ENCODE measurements around the gene TNIK. TPM values are rescaled to one million over a fixed set of nuclear protein-coding genes. Genes with fewer than 3 reads are reported as not detected.
A peak's percentile ranks its signal among the peaks of the same experiment; 100 is the strongest.

Gene TNIK
- total RNA-seq, 2 experiments from 2014 or later, result 55.2 to 56.9 TPM

- Mint-ChIP-seq H3K27me3 (no peaks in the 10 kb centered on the region), H3K9me3 (no peaks in the 10 kb centered on the region), H3K36me3 (ENCODE audit: low read depth) (peaks cover 56% of the 10 kb centered on the region), H3K27ac (no peak overlapping the region), H3K4me1 (peaks cover 28% of the 10 kb centered on the region), H3K4me3 (no peak overlapping the region)
- no peak for DNase-seq
- CTCF ChIA-PET, result no interaction called here
- POLR2A ChIA-PET, result interaction anchor here (0.7 kb wide), 1 partner anchor 96 kb away, joined by 4 read pairs; no protein-coding TSS in a partner anchor
These were observed 286.5 kb downstream of the TNIK start for GRCh38 chr3:171173736-171174135.

GRCh38 chr3:171172070-171172469 lies 288.1 kb downstream of the TNIK start:
- CTCF ChIA-PET, result no interaction called here
- no peak overlapping the region for H3K27ac Mint-ChIP-seq
- no peaks in the 10 kb centered on the region for H3K9me3 Mint-ChIP-seq
- DNase-seq, result peak; percentile 12
- H3K4me1 Mint-ChIP-seq, result peaks cover 14% of the 10 kb centered on the region
- H3K27me3 Mint-ChIP-seq, result no peaks in the 10 kb centered on the region
- H3K36me3 Mint-ChIP-seq (ENCODE audit: low read depth), result peaks cover 53% of the 10 kb centered on the region
- POLR2A ChIA-PET, result no interaction called here
- H3K4me3 Mint-ChIP-seq, result no peak overlapping the region

GRCh38 chr3:171169866-171170265 lies 290.3 kb downstream of the TNIK start:
- DNase-seq, result no peak
- Mint-ChIP-seq H3K4me1 (peaks cover 23% of the 10 kb centered on the region), H3K36me3 (ENCODE audit: low read depth) (peaks cover 53% of the 10 kb centered on the region), H3K4me3 (no peak overlapping the region), H3K27ac (no peak overlapping the region), H3K9me3 (no peaks in the 10 kb centered on the region), H3K27me3 (no peaks in the 10 kb centered on the region)
- ChIA-PET POLR2A (no interaction called here), CTCF (no interaction called here)

GRCh38 chr3:171169443-171169842 lies 290.8 kb downstream of the TNIK start:
- Mint-ChIP-seq H3K36me3 (ENCODE audit: low read depth) (peaks cover 53% of the 10 kb centered on the region), H3K4me1 (peaks cover 18% of the 10 kb centered on the region), H3K27me3 (no peaks in the 10 kb centered on the region), H3K27ac (no peak overlapping the region), H3K9me3 (no peaks in the 10 kb centered on the region), H3K4me3 (no peak overlapping the region)
- DNase-seq, result no peak
- ChIA-PET CTCF (no interaction called here), POLR2A (no interaction called here)

GRCh38 chr3:171168551-171168950 lies 291.7 kb downstream of the TNIK start:
- no peaks in the 10 kb centered on the region for H3K9me3 Mint-ChIP-seq
- peaks cover 56% of the 10 kb centered on the region for H3K36me3 Mint-ChIP-seq (ENCODE audit: low read depth)
- no peak overlapping the region for H3K27ac Mint-ChIP-seq
- no peaks in the 10 kb centered on the region for H3K27me3 Mint-ChIP-seq
- DNase-seq, result no peak
- POLR2A ChIA-PET, result no interaction called here
- peaks cover 18% of the 10 kb centered on the region for H3K4me1 Mint-ChIP-seq
- no peak overlapping the region for H3K4me3 Mint-ChIP-seq
- CTCF ChIA-PET, result no interaction called here

- DNase-seq, result no peak
- Mint-ChIP-seq H3K4me1 (peaks cover 20% of the 10 kb centered on the region), H3K9me3 (peaks cover 2% of the 10 kb centered on the region), H3K27me3 (no peaks in the 10 kb centered on the region), H3K36me3 (ENCODE audit: low read depth) (peaks cover 60% of the 10 kb centered on the region), H3K4me3 (no peak overlapping the region), H3K27ac (no peak overlapping the region)
- CTCF ChIA-PET, result no interaction called here
- POLR2A ChIA-PET, result no interaction called here
These were observed 292.1 kb downstream of the TNIK start for GRCh38 chr3:171168086-171168485.

- peaks cover 23% of the 10 kb centered on the region for H3K4me1 Mint-ChIP-seq
- H3K4me3 Mint-ChIP-seq, result no peak overlapping the region
- ChIA-PET POLR2A (no interaction called here), CTCF (interaction anchor here (0.6 to 1.4 kb wide), 4 partner anchors 21 to 694 kb away, joined by 3 to 5 read pairs (median 4); no protein-coding TSS in a partner anchor)
- H3K36me3 Mint-ChIP-seq (ENCODE audit: low read depth), result peaks cover 61% of the 10 kb centered on the region
- H3K27me3 Mint-ChIP-seq, result no peaks in the 10 kb centered on the region
- H3K9me3 Mint-ChIP-seq, result peaks cover 7% of the 10 kb centered on the region
- no peak for DNase-seq
- peak overlapping the region; percentile 2 for H3K27ac Mint-ChIP-seq
These were observed 294.2 kb downstream of the TNIK start for GRCh38 chr3:171165983-171166382.

- POLR2A ChIA-PET, result no interaction called here
- Mint-ChIP-seq H3K36me3 (ENCODE audit: low read depth) (peaks cover 64% of the 10 kb centered on the region), H3K27me3 (no peaks in the 10 kb centered on the region), H3K27ac (peak overlapping the region; percentile 58), H3K9me3 (peaks cover 7% of the 10 kb centered on the region), H3K4me3 (no peak overlapping the region), H3K4me1 (peaks cover 23% of the 10 kb centered on the region)
- CTCF ChIA-PET, result interaction anchor here (0.6 to 1.4 kb wide), 4 partner anchors 21 to 693 kb away, joined by 3 to 5 read pairs (median 4); no protein-coding TSS in a partner anchor
- no peak for DNase-seq
These were observed 294.7 kb downstream of the TNIK start for GRCh38 chr3:171165499-171165921.

GRCh38 chr3:171164067-171164465 lies 296.1 kb downstream of the TNIK start:
- ChIA-PET POLR2A (no interaction called here), CTCF (no interaction called here)
- DNase-seq, result no peak
- no peak overlapping the region for H3K27ac Mint-ChIP-seq
- H3K36me3 Mint-ChIP-seq (ENCODE audit: low read depth), result peaks cover 72% of the 10 kb centered on the region
- no peaks in the 10 kb centered on the region for H3K27me3 Mint-ChIP-seq
- no peak overlapping the region for H3K4me3 Mint-ChIP-seq
- peaks cover 7% of the 10 kb centered on the region for H3K9me3 Mint-ChIP-seq
- H3K4me1 Mint-ChIP-seq, result peaks cover 23% of the 10 kb centered on the region

GRCh38 chr3:171163101-171164066 lies 296.8 kb downstream of the TNIK start:
- H3K4me3 Mint-ChIP-seq, result no peak overlapping the region
- peaks cover 23% of the 10 kb centered on the region for H3K4me1 Mint-ChIP-seq
- peak; percentile 46 for DNase-seq
- no peak overlapping the region for H3K27ac Mint-ChIP-seq
- peaks cover 7% of the 10 kb centered on the region for H3K9me3 Mint-ChIP-seq
- ChIA-PET POLR2A (no interaction called here), CTCF (interaction anchor here (0.9 to 1.6 kb wide), 13 partner anchors 9 to 411 kb away, joined by 3 to 9 read pairs (median 3); no protein-coding TSS in a partner anchor)
- H3K36me3 Mint-ChIP-seq (ENCODE audit: low read depth), result peaks cover 72% of the 10 kb centered on the region
- H3K27me3 Mint-ChIP-seq, result no peaks in the 10 kb centered on the region

- peaks cover 6% of the 10 kb centered on the region for H3K4me1 Mint-ChIP-seq
- no peak overlapping the region for H3K27ac Mint-ChIP-seq
- DNase-seq, result no peak
- peaks cover 7% of the 10 kb centered on the region for H3K9me3 Mint-ChIP-seq
- CTCF ChIA-PET, result interaction anchor here (0.8 to 1.5 kb wide), 2 partner anchors 15 to 405 kb away, joined by 3 read pairs; no protein-coding TSS in a partner anchor
- H3K36me3 Mint-ChIP-seq (ENCODE audit: low read depth), result peaks cover 59% of the 10 kb centered on the region
- no peaks in the 10 kb centered on the region for H3K27me3 Mint-ChIP-seq
- POLR2A ChIA-PET, result no interaction called here
- H3K4me3 Mint-ChIP-seq, result no peak overlapping the region
These were observed 299.9 kb downstream of the TNIK start for GRCh38 chr3:171160325-171160724.

- ChIA-PET CTCF (interaction anchor here (0.8 to 1.5 kb wide), 2 partner anchors 14 to 406 kb away, joined by 3 read pairs; no protein-coding TSS in a partner anchor), POLR2A (no interaction called here)
- Mint-ChIP-seq H3K9me3 (peaks cover 7% of the 10 kb centered on the region), H3K4me3 (no peak overlapping the region), H3K36me3 (ENCODE audit: low read depth) (peaks cover 60% of the 10 kb centered on the region), H3K27ac (no peak overlapping the region), H3K4me1 (peaks cover 5% of the 10 kb centered on the region), H3K27me3 (no peaks in the 10 kb centered on the region)
- DNase-seq, result no peak
These were observed 300.4 kb downstream of the TNIK start for GRCh38 chr3:171159822-171160157.

- H3K27ac Mint-ChIP-seq, result no peak overlapping the region
- H3K4me3 Mint-ChIP-seq, result no peak overlapping the region
- H3K36me3 Mint-ChIP-seq (ENCODE audit: low read depth), result peaks cover 54% of the 10 kb centered on the region
- ChIA-PET POLR2A (no interaction called here), CTCF (interaction anchor here (0.8 to 1.5 kb wide), 2 partner anchors 14 to 406 kb away, joined by 3 read pairs; no protein-coding TSS in a partner anchor)
- H3K4me1 Mint-ChIP-seq, result peaks cover 5% of the 10 kb centered on the region
- H3K9me3 Mint-ChIP-seq, result peaks cover 7% of the 10 kb centered on the region
- no peak for DNase-seq
- H3K27me3 Mint-ChIP-seq, result no peaks in the 10 kb centered on the region
These were observed 301.0 kb downstream of the TNIK start for GRCh38 chr3:171159024-171159821.
